Measurements from ENCODE around the gene KCNK4.

GRCh38 chr11:64253043-64253442 is 38.1 kb upstream of the KCNK4 start:
- TF ChIP-seq CTCF (IDR thresholded peaks at IDR 0.05) (no peak), POLR2A (IDR thresholded peaks at IDR 0.05) (no peak)
